Esophagus squamous epithelium (tissue), 5 donors: Measurements from ENCODE around the gene HDHD5. TPM values are rescaled to one million over a fixed set of nuclear protein-coding genes. Genes with fewer than 3 reads are reported as not detected.

Source experiments
- DNase-seq: peaks from one replicate; lab custom pipeline; 2025; lab: John Stamatoyannopoulos, UW
- H3K27ac ChIP-seq, 4 donors: fragments of 200-600 bp; sonication (generic); one replicate each; pipeline ENCODE4 v1.5.1; 2016 to 2019; ENCODE audit warnings: mild to moderate bottlenecking in 1 of 4
- H3K27me3 ChIP-seq, 4 donors: fragments of 200-600 bp; sonication (generic); 1 replicate in 3 of 4; 2 replicates in 1 of 4; pipeline versions ENCODE4 v1.5.1 to v1.6.0; 2017 to 2021; ENCODE audit warnings: antibody characterized with exemption in 1 of 4
- H3K36me3 ChIP-seq, 3 donors: fragments of 200-600 bp; sonication (generic); one replicate each; pipeline ENCODE4 v1.5.1; 2016 to 2019
- H3K4me1 ChIP-seq, 3 donors: fragments of 200-600 bp; sonication (generic); one replicate each; pipeline ENCODE4 v1.5.1; 2017 to 2019
- H3K4me3 ChIP-seq, 4 donors: fragments of 200-600 bp; sonication (generic); 1 replicate in 3 of 4; 2 replicates in 1 of 4; pipeline ENCODE4 v1.5.1; 2016 to 2019; ENCODE audit warnings: mild to moderate bottlenecking in 2 of 4, moderate library complexity in 1 of 4
- H3K9me3 ChIP-seq, 3 donors: fragments of 200-600 bp; sonication (generic); one replicate each; pipeline ENCODE4 v1.5.1; 2016 to 2019
- POLR2A ChIP-seq, 4 donors: fragments of 450-650 bp; IDR thresholded peaks; one replicate each; pipeline ENCODE4 v1.6.1; 2017; ENCODE audit warnings: antibody characterized with exemption in 4 of 4, mild to moderate bottlenecking in 4 of 4, moderate library complexity in 3 of 4
- WGBS, 2 donors: methylation state at CpG; one replicate each; pipeline ENCODE4 v1.1.5; 2018; 5-methylcytosine and 5-hydroxymethylcytosine counted together
- intact Hi-C: fragments of 100-400 bp; cut with DNase I; formaldehyde crosslinking; loops from one replicate; pipeline ENCODE4 v1.15.0; 2022
- total RNA-seq, 4 donors: library from RNA; depleted of rRNA; stranded (reverse); fragments of >200 nt; gene quantifications; one replicate each; pipeline ENCODE4 v1.1.0, GENCODE V29; 2016
- TF ChIP-seq, protein P1 (sequence below), 6 experiments: fragments of 450-650 bp in 4 of 6; fragments of 200-600 bp in 2 of 6; sonication (generic) in 2 of 6; IDR thresholded peaks; one replicate each; pipeline ENCODE4 v1.5.1; 2016 to 2019; ENCODE audit warnings: antibody characterized with exemption in 6 of 6, mild to moderate bottlenecking in 4 of 6, moderate library complexity in 4 of 6
- donor health status: DM: yes; HTN: yes; CAD: no.

The HDHD5 gene
- total RNA-seq, 4 donors from 2014 or later = 23.2 to 40.4 (median 36.2) TPM

DNA sequence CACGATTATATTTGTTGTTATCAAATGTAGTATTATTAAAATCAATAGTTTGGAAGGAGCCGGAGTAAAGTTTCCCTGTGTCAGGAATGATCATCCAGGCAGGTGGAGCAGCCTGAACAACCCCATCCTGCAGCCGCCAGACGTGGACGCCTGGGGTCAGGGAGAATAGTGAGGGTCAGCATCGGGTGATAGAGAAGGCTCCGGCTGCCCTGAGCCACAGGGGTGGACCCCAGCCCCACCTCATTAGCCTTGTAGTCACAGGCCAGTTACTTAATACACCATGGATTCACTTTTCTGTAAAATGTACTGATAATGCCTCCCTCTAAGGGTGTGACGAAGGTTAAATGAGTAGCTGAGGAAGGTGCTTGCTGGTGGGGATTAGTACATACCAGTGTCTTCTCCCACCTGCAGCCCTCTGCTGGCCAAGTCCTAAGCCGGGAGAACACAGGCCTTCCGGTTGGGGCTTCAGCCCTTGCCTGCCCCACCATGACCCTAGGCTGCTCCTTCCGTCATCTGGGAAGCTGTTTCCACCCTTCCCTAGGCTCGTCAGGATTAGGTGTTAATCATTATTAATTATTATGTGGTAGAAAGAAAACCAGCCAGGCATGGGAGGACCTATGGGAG is 52.8 kb downstream of the HDHD5 start:
- Histone ChIP-seq H3K36me3 (peaks cover 30 to 95% (median 34%) of the 10 kb centered on the region in 3 donors), H3K9me3 (no peaks in the 10 kb centered on the region), H3K27ac (peak overlapping the region in 2 of 4 donors; percentile 17 to 37), H3K4me3 (no peak overlapping the region), H3K4me1 (peaks cover 0 to 5% (median 0%) of the 10 kb centered on the region in 3 donors), H3K27me3 (no peaks in the 10 kb centered on the region)
- no peak for DNase-seq
- 68 to 90% methylated on average over 9 of the region's 12 CpGs for WGBS, 2 donors
- no peak for TF ChIP-seq POLR2A (IDR thresholded peaks at IDR 0.05)
- TF ChIP-seq, protein P1, sequence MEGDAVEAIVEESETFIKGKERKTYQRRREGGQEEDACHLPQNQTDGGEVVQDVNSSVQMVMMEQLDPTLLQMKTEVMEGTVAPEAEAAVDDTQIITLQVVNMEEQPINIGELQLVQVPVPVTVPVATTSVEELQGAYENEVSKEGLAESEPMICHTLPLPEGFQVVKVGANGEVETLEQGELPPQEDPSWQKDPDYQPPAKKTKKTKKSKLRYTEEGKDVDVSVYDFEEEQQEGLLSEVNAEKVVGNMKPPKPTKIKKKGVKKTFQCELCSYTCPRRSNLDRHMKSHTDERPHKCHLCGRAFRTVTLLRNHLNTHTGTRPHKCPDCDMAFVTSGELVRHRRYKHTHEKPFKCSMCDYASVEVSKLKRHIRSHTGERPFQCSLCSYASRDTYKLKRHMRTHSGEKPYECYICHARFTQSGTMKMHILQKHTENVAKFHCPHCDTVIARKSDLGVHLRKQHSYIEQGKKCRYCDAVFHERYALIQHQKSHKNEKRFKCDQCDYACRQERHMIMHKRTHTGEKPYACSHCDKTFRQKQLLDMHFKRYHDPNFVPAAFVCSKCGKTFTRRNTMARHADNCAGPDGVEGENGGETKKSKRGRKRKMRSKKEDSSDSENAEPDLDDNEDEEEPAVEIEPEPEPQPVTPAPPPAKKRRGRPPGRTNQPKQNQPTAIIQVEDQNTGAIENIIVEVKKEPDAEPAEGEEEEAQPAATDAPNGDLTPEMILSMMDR (IDR thresholded peaks at IDR 0.05) = no peak
- intact Hi-C loops = no loop called here

DNA sequence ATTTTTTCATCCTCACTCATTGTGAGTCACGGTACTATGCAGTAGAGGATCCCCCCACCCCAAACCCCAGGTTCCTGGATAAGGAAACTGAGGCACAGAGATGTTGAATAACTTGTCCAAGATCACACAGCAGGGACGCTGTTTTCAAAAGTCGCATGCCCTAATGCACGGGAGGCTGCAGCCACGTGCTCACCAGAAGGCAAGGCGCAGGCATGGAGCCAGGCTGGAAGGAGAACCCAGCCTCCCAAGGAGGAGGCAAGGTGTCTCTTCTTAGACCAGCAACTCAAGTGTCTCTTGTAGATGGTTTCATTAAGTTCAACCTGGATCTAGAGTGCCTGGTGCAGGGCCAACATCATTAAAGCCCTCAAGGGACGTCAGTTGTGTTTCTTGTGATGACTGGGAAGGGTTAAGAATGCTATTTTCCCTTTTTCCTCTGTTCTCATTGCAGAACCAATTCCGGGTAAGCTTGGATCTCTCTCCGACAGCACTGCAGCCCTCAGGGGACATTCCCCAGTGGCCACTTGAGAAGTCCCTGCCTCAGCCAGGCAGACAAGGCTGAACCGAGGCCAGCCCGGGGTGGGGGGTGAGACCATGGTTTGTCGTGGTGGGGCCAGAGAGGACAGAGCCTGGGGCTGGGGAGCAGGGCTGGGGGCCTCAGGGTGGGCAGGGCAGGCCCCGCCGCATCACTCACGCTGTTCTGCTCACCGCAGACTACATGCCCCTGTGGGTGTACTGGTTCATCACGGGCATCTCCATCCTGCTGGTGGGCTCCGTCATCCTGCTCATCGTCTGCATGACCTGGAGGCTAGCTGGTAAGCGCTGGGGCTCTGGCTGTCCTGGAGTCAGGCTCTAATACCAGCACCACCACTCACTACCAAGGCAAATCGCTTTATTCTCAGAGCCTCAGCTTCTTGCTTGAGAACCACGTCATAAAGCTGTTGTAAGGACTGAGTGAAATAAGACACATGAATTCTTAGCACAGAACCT is 53.6 kb downstream of the HDHD5 start:
- no peak overlapping the region for H3K27ac ChIP-seq
- peaks cover 0 to 5% (median 0%) of the 10 kb centered on the region in 3 donors for H3K4me1 ChIP-seq
- intact Hi-C loops = no loop called here
- no peak overlapping the region for H3K4me3 ChIP-seq
- DNase-seq = no peak
- WGBS, 2 donors = 83 to 94% methylated on average over 4 to 14 of the region's 22 CpGs
- TF ChIP-seq, protein P1 (IDR thresholded peaks at IDR 0.05) = no peak
- TF ChIP-seq POLR2A (IDR thresholded peaks at IDR 0.05) = no peak
- no peaks in the 10 kb centered on the region for H3K9me3 ChIP-seq
- no peaks in the 10 kb centered on the region for H3K27me3 ChIP-seq
- peaks cover 34 to 96% (median 40%) of the 10 kb centered on the region in 3 donors for H3K36me3 ChIP-seq

DNA sequence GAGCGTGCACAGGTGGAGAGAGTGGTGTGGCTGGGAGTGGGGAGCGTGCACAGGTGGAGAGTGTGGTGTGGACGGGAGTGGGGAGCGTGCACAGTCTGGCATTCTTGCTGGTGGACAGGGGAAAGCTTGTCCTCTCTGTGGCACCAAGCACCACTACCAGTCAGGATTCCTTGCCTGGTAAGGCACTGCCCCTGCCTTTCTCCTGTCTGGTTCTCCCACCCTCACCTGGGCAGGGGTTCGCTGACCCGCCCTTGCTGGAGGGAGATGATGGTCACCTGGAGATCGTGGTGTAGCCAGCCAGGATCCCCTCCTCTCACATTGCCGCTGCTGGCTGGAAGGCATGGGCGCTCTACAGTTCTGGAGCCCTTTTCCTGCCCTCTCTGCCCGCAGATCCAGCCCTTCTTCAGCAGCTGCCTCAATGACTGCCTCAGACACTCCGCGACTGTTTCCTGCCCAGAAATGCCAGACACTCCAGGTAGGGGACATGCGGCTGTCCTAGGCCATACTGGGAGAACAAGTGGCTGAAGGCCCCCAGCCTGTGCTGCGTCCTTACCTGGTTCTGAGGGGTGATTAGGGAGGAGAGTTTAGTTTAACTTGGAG is 54.6 kb downstream of the HDHD5 start:
- intact Hi-C loops = no loop called here
- Histone ChIP-seq H3K4me1 (peaks cover 0 to 5% (median 0%) of the 10 kb centered on the region in 3 donors), H3K27me3 (no peaks in the 10 kb centered on the region), H3K36me3 (peaks cover 32 to 96% (median 41%) of the 10 kb centered on the region in 3 donors), H3K27ac (no peak overlapping the region), H3K9me3 (no peaks in the 10 kb centered on the region), H3K4me3 (no peak overlapping the region)
- no peak for TF ChIP-seq POLR2A (IDR thresholded peaks at IDR 0.05)
- TF ChIP-seq, protein P1 (IDR thresholded peaks at IDR 0.05) = no peak
- 90 to 100% methylated on average over 2 to 8 of the region's 14 CpGs for WGBS, 2 donors
- no peak for DNase-seq

DNA sequence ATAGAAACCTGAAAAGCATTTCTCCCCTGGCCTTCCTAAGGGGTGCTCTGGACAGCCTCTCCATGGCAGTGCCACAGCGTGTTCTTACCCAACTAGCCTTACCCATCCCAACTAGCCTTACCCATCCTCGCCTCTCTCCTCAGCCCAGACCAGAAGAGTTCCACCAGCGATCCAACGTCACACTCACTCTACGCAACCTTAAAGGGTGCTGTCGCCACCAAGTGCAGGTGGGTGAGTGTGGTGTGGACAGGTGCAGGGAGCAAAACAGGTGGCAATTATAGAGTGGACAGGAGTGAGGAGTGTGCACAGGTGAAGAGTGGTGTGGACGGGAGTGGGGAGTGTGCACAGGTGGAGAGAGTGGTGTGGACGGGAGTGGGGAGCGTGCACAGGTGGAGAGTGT is 55.7 kb downstream of the HDHD5 start:
- Histone ChIP-seq H3K36me3 (peaks cover 28 to 96% (median 30%) of the 10 kb centered on the region in 3 donors), H3K27me3 (no peaks in the 10 kb centered on the region), H3K4me3 (no peak overlapping the region), H3K4me1 (peaks cover 0 to 5% (median 0%) of the 10 kb centered on the region in 3 donors), H3K9me3 (no peaks in the 10 kb centered on the region), H3K27ac (no peak overlapping the region)
- TF ChIP-seq POLR2A (IDR thresholded peaks at IDR 0.05) = no peak
- TF ChIP-seq, protein P1 (IDR thresholded peaks at IDR 0.05) = no peak
- no peak for DNase-seq
- intact Hi-C loops = no loop called here
- 87 to 96% methylated on average over 7 to 9 of the region's 9 CpGs for WGBS, 2 donors
